Astrocyte (in vitro differentiated cells and primary cell): ENCODE data around the gene DMXL2. TPM values are rescaled to one million over a fixed set of nuclear protein-coding genes. Genes with fewer than 3 reads are reported as not detected.

Experiments used
- DNase-seq: peaks from one replicate; pipeline ENCODE4 v3.0.0-alpha.2; 2010; ENCODE audit warnings: low read depth
- FAIRE-seq: peaks from 2 replicates; lab custom pipeline; 2011; peaks lifted over from hg19 to GRCh38; lab: Jason Lieb, UNC
- H2AFZ ChIP-seq: 2 replicates; pipeline ENCODE4 v1.6.0; 2012; ENCODE audit warnings: low read depth, low read length, inconsistent platforms
- H3K27ac ChIP-seq: 2 replicates; pipeline ENCODE4 v1.5.1; 2011; ENCODE audit warnings: low read depth, low read length, inconsistent platforms
- H3K27me3 ChIP-seq: 2 replicates; pipeline ENCODE4 v1.6.0; 2011; ENCODE audit warnings: low read length, inconsistent platforms; ENCODE audit not compliant: insufficient read depth
- H3K36me3 ChIP-seq: 2 replicates; pipeline ENCODE4 v1.5.1; 2011; ENCODE audit warnings: low read length, inconsistent platforms; ENCODE audit not compliant: insufficient read depth
- H3K4me1 ChIP-seq: 2 replicates; pipeline ENCODE4 v1.5.1; 2011; ENCODE audit warnings: low read length, inconsistent platforms; ENCODE audit not compliant: insufficient read depth
- H3K4me2 ChIP-seq: 2 replicates; pipeline ENCODE4 v1.6.0; 2012; ENCODE audit warnings: low read length, inconsistent platforms
- H3K4me3 ChIP-seq: 2 replicates; pipeline ENCODE4 v1.5.1; 2011; ENCODE audit warnings: low read depth, mild to moderate bottlenecking, low read length, inconsistent platforms; ENCODE audit not compliant: insufficient read depth
- H3K79me2 ChIP-seq: 2 replicates; pipeline ENCODE4 v1.6.0; 2012; ENCODE audit warnings: mild to moderate bottlenecking, low read length, inconsistent platforms; ENCODE audit not compliant: insufficient read depth
- H3K9ac ChIP-seq: 2 replicates; pipeline ENCODE4 v1.6.0; 2012; ENCODE audit warnings: mild to moderate bottlenecking, low read length, inconsistent platforms
- H3K9me3 ChIP-seq: 2 replicates; pipeline ENCODE4 v1.5.1; 2012; ENCODE audit warnings: low read depth, mild to moderate bottlenecking, low read length, inconsistent platforms; ENCODE audit not compliant: insufficient read depth
- H4K20me1 ChIP-seq: 2 replicates; pipeline ENCODE4 v1.6.0; 2012; ENCODE audit warnings: low read length, inconsistent platforms; ENCODE audit not compliant: insufficient read depth
- H3K27ac Mint-ChIP-seq: one replicate; pipeline ENCODE4 v1.8.0; 2021; ENCODE audit warnings: mild to moderate bottlenecking, mixed read lengths; ENCODE audit not compliant: unreplicated experiment
- H3K27me3 Mint-ChIP-seq: one replicate; pipeline ENCODE4 v1.8.0; 2021; ENCODE audit warnings: low read depth, mixed read lengths; ENCODE audit not compliant: unreplicated experiment
- H3K36me3 Mint-ChIP-seq: one replicate; pipeline ENCODE4 v1.8.0; 2021; ENCODE audit warnings: low read depth, mixed read lengths; ENCODE audit not compliant: unreplicated experiment
- H3K4me1 Mint-ChIP-seq: one replicate; pipeline ENCODE4 v1.8.0; 2021; ENCODE audit warnings: low read depth, mixed read lengths; ENCODE audit not compliant: unreplicated experiment
- H3K4me3 Mint-ChIP-seq: one replicate; pipeline ENCODE4 v1.8.0; 2021; ENCODE audit warnings: mild to moderate bottlenecking, moderate library complexity, mixed read lengths; ENCODE audit not compliant: unreplicated experiment
- H3K9me3 Mint-ChIP-seq: one replicate; pipeline ENCODE4 v1.8.0; 2021; ENCODE audit warnings: mild to moderate bottlenecking, mixed read lengths; ENCODE audit not compliant: unreplicated experiment
- EZH2 ChIP-seq: IDR thresholded peaks from 2 replicates; pipeline ENCODE4 v1.6.1; 2012; ENCODE audit warnings: mild to moderate bottlenecking, low read length, inconsistent platforms; ENCODE audit not compliant: insufficient read depth
- total RNA-seq: library from RNA; stranded (reverse); gene quantifications from 2 replicates; pipeline ENCODE4 v1.2.1, GENCODE V29; 2021
- TF ChIP-seq, protein P1 (sequence below): IDR thresholded peaks from 2 replicates; pipeline ENCODE4 v1.5.1; 2011; ENCODE audit warnings: low read depth, mild to moderate bottlenecking, inconsistent platforms, low read length, moderate library complexity; ENCODE audit not compliant: insufficient read depth

DMXL2 gene
- total RNA-seq, 1 donor from 2014 or later: 19.0 TPM

GRCh38 chr15:51401051-51401780, 221.4 kb downstream of the DMXL2 start:
- no peaks in the 10 kb centered on the region for H3K4me1 Mint-ChIP-seq
- H3K36me3 Mint-ChIP-seq: no peaks in the 10 kb centered on the region

DNA sequence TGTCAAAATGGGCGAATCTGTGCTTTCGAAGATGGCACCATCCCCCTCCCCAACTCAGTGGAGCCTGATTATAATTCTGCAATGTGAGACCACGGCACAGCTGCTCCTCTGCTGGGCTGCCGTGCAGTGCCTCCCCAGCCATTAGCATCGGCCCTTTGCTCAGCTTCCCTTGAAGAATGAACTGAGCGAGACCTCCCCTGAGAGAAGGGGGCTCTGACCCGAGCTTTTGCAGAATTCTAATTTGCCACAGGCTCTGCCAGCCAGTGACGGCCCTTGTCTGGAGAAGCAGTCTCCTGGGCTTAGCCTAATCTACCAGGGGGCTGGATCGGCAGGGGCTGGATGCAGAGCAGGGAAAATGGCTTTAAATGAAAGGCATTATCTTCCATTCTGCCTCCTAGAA, 223.9 kb downstream of the DMXL2 start:
- FAIRE-seq: no peak
- no peak overlapping the region for H2AFZ ChIP-seq
- DNase-seq: no peak
- Mint-ChIP-seq H3K4me1 (no peaks in the 10 kb centered on the region), H3K36me3 (no peaks in the 10 kb centered on the region), H3K4me3 (no peak overlapping the region), H3K27ac (no peak overlapping the region), H3K9me3 (peaks cover 8% of the 10 kb centered on the region), H3K27me3 (peaks cover 35% of the 10 kb centered on the region)
- H3K4me1 ChIP-seq: no peaks in the 10 kb centered on the region
- H3K27me3 ChIP-seq: peaks cover 17% of the 10 kb centered on the region
- no peaks in the 10 kb centered on the region for H3K79me2 ChIP-seq
- no peak overlapping the region for H3K9ac ChIP-seq
- no peaks in the 10 kb centered on the region for H3K36me3 ChIP-seq
- H3K9me3 ChIP-seq: no peaks in the 10 kb centered on the region
- H3K4me2 ChIP-seq: no peak overlapping the region
- H3K27ac ChIP-seq: no peak overlapping the region
- no peak overlapping the region for H3K4me3 ChIP-seq
- no peaks in the 10 kb centered on the region for H4K20me1 ChIP-seq
- TF ChIP-seq, protein P1, sequence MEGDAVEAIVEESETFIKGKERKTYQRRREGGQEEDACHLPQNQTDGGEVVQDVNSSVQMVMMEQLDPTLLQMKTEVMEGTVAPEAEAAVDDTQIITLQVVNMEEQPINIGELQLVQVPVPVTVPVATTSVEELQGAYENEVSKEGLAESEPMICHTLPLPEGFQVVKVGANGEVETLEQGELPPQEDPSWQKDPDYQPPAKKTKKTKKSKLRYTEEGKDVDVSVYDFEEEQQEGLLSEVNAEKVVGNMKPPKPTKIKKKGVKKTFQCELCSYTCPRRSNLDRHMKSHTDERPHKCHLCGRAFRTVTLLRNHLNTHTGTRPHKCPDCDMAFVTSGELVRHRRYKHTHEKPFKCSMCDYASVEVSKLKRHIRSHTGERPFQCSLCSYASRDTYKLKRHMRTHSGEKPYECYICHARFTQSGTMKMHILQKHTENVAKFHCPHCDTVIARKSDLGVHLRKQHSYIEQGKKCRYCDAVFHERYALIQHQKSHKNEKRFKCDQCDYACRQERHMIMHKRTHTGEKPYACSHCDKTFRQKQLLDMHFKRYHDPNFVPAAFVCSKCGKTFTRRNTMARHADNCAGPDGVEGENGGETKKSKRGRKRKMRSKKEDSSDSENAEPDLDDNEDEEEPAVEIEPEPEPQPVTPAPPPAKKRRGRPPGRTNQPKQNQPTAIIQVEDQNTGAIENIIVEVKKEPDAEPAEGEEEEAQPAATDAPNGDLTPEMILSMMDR: no peak
- no peak for TF ChIP-seq EZH2

More at GRCh38 chr15:51401051-51401780, 221.4 kb downstream of the DMXL2 start:
- Histone ChIP-seq H3K4me3 (no peak overlapping the region), H2AFZ (no peak overlapping the region), H3K9me3 (no peaks in the 10 kb centered on the region), H3K79me2 (no peaks in the 10 kb centered on the region), H3K27me3 (peaks cover 29% of the 10 kb centered on the region), H3K9ac (no peak overlapping the region), H4K20me1 (no peaks in the 10 kb centered on the region), H3K4me1 (no peaks in the 10 kb centered on the region), H3K36me3 (no peaks in the 10 kb centered on the region), H3K4me2 (no peak overlapping the region), H3K27ac (no peak overlapping the region)
- H3K9me3 Mint-ChIP-seq: peaks cover 6% of the 10 kb centered on the region
- no peak overlapping the region for H3K4me3 Mint-ChIP-seq
- peaks cover 31% of the 10 kb centered on the region for H3K27me3 Mint-ChIP-seq
- H3K27ac Mint-ChIP-seq: no peak overlapping the region
- TF ChIP-seq, protein P1: no peak
- no peak for TF ChIP-seq EZH2
- DNase-seq (no peak), FAIRE-seq (no peak)

Other genes starting within 250 kb of the DMXL2 start
- gene SCG3, start 58.7 kb upstream of the DMXL2 start, total RNA-seq: 1.8 and 2.7 TPM in 2 replicates
- gene LYSMD2, start 114.9 kb upstream of the DMXL2 start, total RNA-seq: 3.4 and 4.9 TPM in 2 replicates
- gene TMOD2, start 128.8 kb upstream of the DMXL2 start, total RNA-seq: 7.1 and 8.4 TPM in 2 replicates
- 65.2 TPM in 2 replicates for gene TMOD3, start 206.9 kb upstream of the DMXL2 start, total RNA-seq